ENCODE measurements around the gene SAMD14. TPM values are rescaled to one million over a fixed set of nuclear protein-coding genes. Genes with fewer than 3 reads are reported as not detected.
A peak's percentile ranks its signal among the peaks of the same experiment; 100 is the strongest.

Gene SAMD14
- total and polyA plus RNA-seq, 4 donors: 3.3 to 6.2 (median 4.2) TPM

- Histone ChIP-seq H3K27me3 (ENCODE audit: control insufficient read depth in 3 of 3, insufficient read depth in 3 of 3, low read length in 2 of 3) (no peaks in the 10 kb centered on the region), H3K36me3 (ENCODE audit: control insufficient read depth in 4 of 4, insufficient read depth in 4 of 4, low read length in 4 of 4) (no peaks in the 10 kb centered on the region), H3K4me3 (no peak overlapping the region), H3K27ac (ENCODE audit: low read depth in 1 of 2, low read length in 1 of 2) (peak overlapping the region; percentile 62 to 71), H3K9me3 (ENCODE audit: control insufficient read depth in 4 of 4, insufficient read depth in 3 of 4, low read length in 3 of 4) (no peaks in the 10 kb centered on the region), H3K4me1 (ENCODE audit: control insufficient read depth in 5 of 5, insufficient read depth in 5 of 5, low read length in 5 of 5) (peaks cover 0 to 26% (median 10%) of the 10 kb centered on the region in 5 donors), H3K9ac (ENCODE audit: insufficient read depth in 1 of 2, low read length in 2 of 2) (no peak overlapping the region)
- DNase-seq (peak in 2 of 3 donors; percentile 54 to 70), ATAC-seq (ENCODE audit: insufficient read depth, low FRiP score) (no peak)
- 55 to 71% methylated on average over 10 of the region's 10 CpGs for WGBS, 2 donors
- TF ChIP-seq CTCF (IDR thresholded peaks at IDR 0.05; ENCODE audit: control extremely low read depth, extremely low read depth): no peak
Observed at GRCh38 chr17:50173335-50173941, 43.5 kb upstream of the SAMD14 start.

- 76 to 85% methylated on average over 6 of the region's 6 CpGs for WGBS, 2 donors
- H3K9ac ChIP-seq (ENCODE audit: insufficient read depth in 1 of 2, low read length in 2 of 2): no peak overlapping the region
- H3K27ac ChIP-seq (ENCODE audit: low read depth in 1 of 2, low read length in 1 of 2): peak overlapping the region; percentile 62 to 71
- no peaks in the 10 kb centered on the region for H3K9me3 ChIP-seq (ENCODE audit: control insufficient read depth in 4 of 4, insufficient read depth in 3 of 4, low read length in 3 of 4)
- H3K36me3 ChIP-seq (ENCODE audit: control insufficient read depth in 4 of 4, insufficient read depth in 4 of 4, low read length in 4 of 4): no peaks in the 10 kb centered on the region
- H3K27me3 ChIP-seq (ENCODE audit: control insufficient read depth in 3 of 3, insufficient read depth in 3 of 3, low read length in 2 of 3): no peaks in the 10 kb centered on the region
- no peak overlapping the region for H3K4me3 ChIP-seq
- DNase-seq (no peak), ATAC-seq (ENCODE audit: insufficient read depth, low FRiP score) (no peak)
- peaks cover 0 to 21% (median 6%) of the 10 kb centered on the region in 5 donors for H3K4me1 ChIP-seq (ENCODE audit: control insufficient read depth in 5 of 5, insufficient read depth in 5 of 5, low read length in 5 of 5)
- TF ChIP-seq CTCF (IDR thresholded peaks at IDR 0.05; ENCODE audit: control extremely low read depth, extremely low read depth): no peak
Observed at GRCh38 chr17:50172936-50173334, 43.0 kb upstream of the SAMD14 start.

GRCh38 chr17:50172130-50172529, 42.2 kb upstream of the SAMD14 start:
- Histone ChIP-seq H3K9ac (ENCODE audit: insufficient read depth in 1 of 2, low read length in 2 of 2) (no peak overlapping the region), H3K4me3 (no peak overlapping the region), H3K27ac (ENCODE audit: low read depth in 1 of 2, low read length in 1 of 2) (peak overlapping the region in 1 of 2 donors; percentile 58), H3K9me3 (ENCODE audit: control insufficient read depth in 4 of 4, insufficient read depth in 3 of 4, low read length in 3 of 4) (no peaks in the 10 kb centered on the region), H3K4me1 (ENCODE audit: control insufficient read depth in 5 of 5, insufficient read depth in 5 of 5, low read length in 5 of 5) (peaks cover 0 to 13% (median 3%) of the 10 kb centered on the region in 5 donors), H3K27me3 (ENCODE audit: control insufficient read depth in 3 of 3, insufficient read depth in 3 of 3, low read length in 2 of 3) (no peaks in the 10 kb centered on the region), H3K36me3 (ENCODE audit: control insufficient read depth in 4 of 4, insufficient read depth in 4 of 4, low read length in 4 of 4) (no peaks in the 10 kb centered on the region)
- 93 to 98% methylated on average over 11 of the region's 11 CpGs for WGBS, 2 donors
- no peak for DNase-seq
- ATAC-seq (ENCODE audit: insufficient read depth, low FRiP score): no peak
- TF ChIP-seq CTCF (IDR thresholded peaks at IDR 0.05; ENCODE audit: control extremely low read depth, extremely low read depth): no peak

All from lung (tissue), 12 donors.